IMR-90 (cell line): ENCODE results near the gene CLIC1. TPM values are rescaled to one million over a fixed set of nuclear protein-coding genes. Genes with fewer than 3 reads are reported as not detected.
A peak's percentile ranks its signal among the peaks of the same experiment; 100 is the strongest.

Experiments
- ATAC-seq: fragments of 200-7000 bp; cut with Tn5 transposase; 2 replicates; pipeline ENCODE4 v1.9.1; 2020; ENCODE audit warnings: low read depth, mild to moderate bottlenecking, moderate library complexity
- BruUV-seq: library from RNA; stranded (reverse); fragments of 400-500 nt; replicated peaks from 2 replicates; lab custom pipeline; 2021; lab: Mats Ljungman, UMichigan
- CTCF ChIA-PET: fragments of 300-600 bp; formaldehyde crosslinking; extraction: SDS; loops from one replicate; lab custom pipeline; 2021; ENCODE audit warnings: antibody characterized with exemption; lab: Yijun Ruan, JAX
- POLR2A ChIA-PET: fragments of 300-600 bp; sonication (Branson Sonifier 250); formaldehyde crosslinking; loops from one replicate; lab custom pipeline; 2022; ENCODE audit warnings: antibody characterized with exemption; ENCODE audit not compliant: unreplicated experiment; lab: Charles Lee
- DNase-seq: peaks from one replicate; pipeline ENCODE4 v3.0.0; 2013
- H2AFZ ChIP-seq: replicated peaks from 2 replicates; pipeline ENCODE3; 2013; ENCODE audit warnings: low read length, mild to moderate bottlenecking; ENCODE audit not compliant: poor library complexity
- H2AK5ac ChIP-seq: 2 replicates; pipeline ENCODE4 v1.6.1; 2013; ENCODE audit warnings: low read depth, low read length, inconsistent platforms
- H2AK9ac ChIP-seq: replicated peaks from 2 replicates; pipeline ENCODE3; 2013; ENCODE audit warnings: mild to moderate bottlenecking, low read depth, low read length, moderate library complexity; ENCODE audit not compliant: poor library complexity
- H2BK120ac ChIP-seq: 2 replicates; pipeline ENCODE4 v1.6.1; 2013; ENCODE audit warnings: low read depth, low read length, inconsistent platforms
- H2BK15ac ChIP-seq: 3 replicates; pipeline ENCODE4 v1.6.1; 2013; ENCODE audit warnings: low read depth, low read length, inconsistent platforms
- H2BK20ac ChIP-seq: 2 replicates; pipeline ENCODE4 v1.6.1; 2013; ENCODE audit warnings: low read depth, mild to moderate bottlenecking, inconsistent platforms, low read length, moderate library complexity
- H2BK5ac ChIP-seq: 2 replicates; pipeline ENCODE4 v1.6.1; 2013; ENCODE audit warnings: mild to moderate bottlenecking, low read depth, low read length, inconsistent platforms; ENCODE audit not compliant: poor library complexity, severe bottlenecking
- H3K14ac ChIP-seq: replicated peaks from 2 replicates; pipeline ENCODE4 v1.6.1; 2013; ENCODE audit warnings: low read depth, low read length, inconsistent platforms
- H3K18ac ChIP-seq: 2 replicates; pipeline ENCODE4 v1.6.1; 2013; ENCODE audit warnings: low read depth, low read length, control low read depth
- H3K23ac ChIP-seq: 2 replicates; pipeline ENCODE4 v1.6.1; 2013; ENCODE audit warnings: low read depth, low read length, inconsistent platforms
- H3K27ac ChIP-seq: 2 replicates; pipeline ENCODE4 v1.5.1; 2013; ENCODE audit warnings: mild to moderate bottlenecking, control low read depth, low read length; ENCODE audit not compliant: insufficient read depth
- H3K27me3 ChIP-seq: 2 replicates; pipeline ENCODE4 v1.6.1; 2013; ENCODE audit warnings: low read length; ENCODE audit not compliant: control insufficient read depth, insufficient read depth
- H3K36me3 ChIP-seq: 2 replicates; pipeline ENCODE4 v1.6.1; 2013; ENCODE audit warnings: low read length, mixed read lengths; ENCODE audit not compliant: control insufficient read depth, insufficient read depth
- H3K4ac ChIP-seq: 2 replicates; pipeline ENCODE4 v1.6.1; 2013; ENCODE audit warnings: low read depth, low read length, inconsistent platforms
- H3K4me1 ChIP-seq: 2 replicates; pipeline ENCODE4 v1.6.1; 2013; ENCODE audit warnings: low read length, mixed read lengths; ENCODE audit not compliant: control insufficient read depth, insufficient read depth
- H3K4me2 ChIP-seq: 2 replicates; pipeline ENCODE4 v1.6.1; 2013; ENCODE audit warnings: low read depth, mild to moderate bottlenecking, control low read depth, low read length, moderate library complexity
- H3K4me3 ChIP-seq: 2 replicates; pipeline ENCODE4 v1.5.1; 2013; ENCODE audit warnings: low read depth, mild to moderate bottlenecking, control low read depth, low read length, moderate library complexity; ENCODE audit not compliant: insufficient read depth
- H3K56ac ChIP-seq: 2 replicates; pipeline ENCODE4 v1.6.1; 2013; ENCODE audit warnings: low read length, inconsistent platforms; ENCODE audit not compliant: insufficient read depth; ENCODE audit errors: extremely low read depth
- H3K79me1 ChIP-seq, 2 experiments: 2 replicates each; pipeline ENCODE4 v1.6.1; 2013; ENCODE audit warnings: low read length in 2 of 2, inconsistent platforms in 1 of 2, low read depth in 1 of 2
- H3K9ac ChIP-seq: 2 replicates; pipeline ENCODE4 v1.6.1; 2013; ENCODE audit warnings: low read depth, low read length, control low read depth
- H3K9me1 ChIP-seq: 2 replicates; pipeline ENCODE4 v1.6.1; 2013; ENCODE audit warnings: low read length, inconsistent platforms; ENCODE audit not compliant: insufficient read depth
- H3K9me3 ChIP-seq: 2 replicates; pipeline ENCODE4 v1.6.1; 2013; ENCODE audit warnings: low read length; ENCODE audit not compliant: control insufficient read depth, insufficient read depth
- H4K20me1 ChIP-seq: 2 replicates; pipeline ENCODE4 v1.6.1; 2013; ENCODE audit warnings: low read length, inconsistent platforms; ENCODE audit not compliant: insufficient read depth
- H4K5ac ChIP-seq: 2 replicates; pipeline ENCODE4 v1.6.1; 2013; ENCODE audit warnings: mild to moderate bottlenecking, low read depth, low read length, control low read depth
- H4K8ac ChIP-seq, 2 experiments: 2 replicates each; pipeline ENCODE4 v1.6.1; 2013; ENCODE audit warnings: low read depth in 2 of 2, low read length in 2 of 2, control low read depth in 1 of 2, inconsistent platforms in 1 of 2
- H4K91ac ChIP-seq: 2 replicates; pipeline ENCODE4 v1.6.1; 2013; ENCODE audit warnings: low read depth, low read length, inconsistent platforms; ENCODE audit not compliant: insufficient read depth
- BHLHE40 ChIP-seq: fragments of 150-350 bp; IDR thresholded peaks from 2 replicates; pipeline ENCODE4 v1.6.1; 2016; ENCODE audit warnings: mild to moderate bottlenecking, low read depth, low read length
- CEBPB ChIP-seq: IDR thresholded peaks from 2 replicates; pipeline ENCODE4 v1.6.1; 2012; ENCODE audit warnings: low read depth, low read length, improper control_type of control experiment
- CHD1 ChIP-seq: IDR thresholded peaks from 2 replicates; pipeline ENCODE4 v1.6.1; 2012; ENCODE audit warnings: low read depth, low read length, improper control_type of control experiment
- NFE2L2 ChIP-seq: fragments of 150-350 bp; IDR thresholded peaks from 2 replicates; pipeline ENCODE4 v1.6.1; 2016; ENCODE audit warnings: low read depth, mild to moderate bottlenecking, low read length
- POLR2A ChIP-seq: IDR thresholded peaks from 2 replicates; pipeline ENCODE4 v1.6.1; 2012; ENCODE audit warnings: mild to moderate bottlenecking, low read depth, low read length
- RAD21 ChIP-seq: IDR thresholded peaks from 2 replicates; pipeline ENCODE4 v1.6.1; 2012; ENCODE audit warnings: low read length, improper control_type of control experiment
- RCOR1 ChIP-seq: IDR thresholded peaks from 2 replicates; pipeline ENCODE4 v1.6.1; 2012; ENCODE audit warnings: mild to moderate bottlenecking, low read length, improper control_type of control experiment; ENCODE audit not compliant: insufficient replicate concordance
- RFX5 ChIP-seq: IDR thresholded peaks from 2 replicates; pipeline ENCODE4 v1.8.0; 2012; ENCODE audit warnings: low read depth, mild to moderate bottlenecking, low read length, moderate library complexity
- WGBS, 2 experiments: methylation state at CpG; one replicate each; pipeline versions ENCODE4 v1.1.5 to v1.1.7; 2013; ENCODE audit warnings: missing lambda C conversion rate in 2 of 2; ENCODE audit not compliant: insufficient read length in 1 of 2; ENCODE audit errors: extremely low coverage in 2 of 2; 5-methylcytosine and 5-hydroxymethylcytosine counted together
- dilution Hi-C: fragments of 300-500 bp; cut with HindIII; formaldehyde crosslinking; loops from one replicate; pipeline ENCODE4 v1.14.3; 2018; ENCODE audit warnings: low sequenced_read_pairs; ENCODE audit not compliant: unreplicated experiment
- in situ Hi-C: fragments of 300-500 bp; cut with MboI; formaldehyde crosslinking; loops from 3 replicates; pipeline ENCODE4 v1.14.3; 2019; ENCODE audit warnings: low sequenced_read_pairs, inconsistent platforms, mixed read lengths
- intact Hi-C: fragments of 100-400 bp; cut with micrococcal nuclease; formaldehyde crosslinking; loops from 2 replicates; pipeline ENCODE4 v1.10.0; 2022
- polyA plus RNA-seq, 3 experiments: library from polyadenylated mRNA; depleted of rRNA; stranded (reverse); fragments of >200 nt; gene quantifications; 2 replicates each; pipeline ENCODE4 v1.2.3, GENCODE V29; 2012; ENCODE audit warnings: low replicate concordance in 1 of 3
- total RNA-seq: library from RNA; depleted of rRNA; stranded (reverse); fragments of >200 nt; gene quantifications from 2 replicates; pipeline ENCODE4 v1.2.3, GENCODE V29; 2012
- TF ChIP-seq, protein P1 (sequence below): fragments of 150-350 bp; IDR thresholded peaks from 2 replicates; pipeline ENCODE4 v1.6.1; 2016; ENCODE audit warnings: low read depth, mild to moderate bottlenecking, low read length, moderate library complexity, borderline replicate concordance
- TF ChIP-seq, protein P2 (sequence below): fragments of 150-350 bp; IDR thresholded peaks from 2 replicates; pipeline ENCODE4 v1.6.1; 2017; ENCODE audit warnings: mild to moderate bottlenecking, antibody characterized with exemption, low read length, low read depth

Gene CLIC1
- total and polyA plus RNA-seq, 2 of the 4 experiments (the other 2 are of a cell fraction): 706 to 1,185 TPM

DNA sequence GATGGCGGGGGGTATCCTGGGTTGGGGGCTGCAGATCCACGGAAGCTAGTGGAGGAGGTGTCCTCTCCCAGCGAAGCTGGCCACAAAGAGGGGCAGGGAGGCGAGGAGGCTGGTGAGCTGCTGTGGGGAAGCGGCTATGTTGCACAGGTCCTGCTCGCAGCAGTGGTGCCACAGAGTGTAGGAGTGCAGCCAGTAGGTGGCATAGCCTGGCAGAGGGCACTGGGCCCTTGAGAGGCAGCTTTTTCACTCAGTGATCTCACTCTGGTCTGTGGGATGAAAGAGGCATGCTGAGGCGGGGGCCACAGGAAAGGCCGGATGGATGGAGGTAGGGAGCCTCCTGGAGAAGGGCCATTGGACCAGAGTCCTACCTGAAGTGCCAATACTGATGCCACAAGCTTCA is 24.0 kb downstream of the CLIC1 start:
- no peak overlapping the region for H3K14ac ChIP-seq
- H3K4me3 ChIP-seq: no peak overlapping the region
- BruUV-seq: no TSS peak
- no peaks in the 10 kb centered on the region for H3K79me1 ChIP-seq
- H4K8ac ChIP-seq: no peak overlapping the region
- dilution Hi-C loops (no loop called here), in situ Hi-C loops (no loop called here), intact Hi-C loops (no loop called here)
- no peak overlapping the region for H2AK9ac ChIP-seq
- no peak overlapping the region for H4K91ac ChIP-seq
- H2BK15ac ChIP-seq: no peak overlapping the region
- CTCF ChIA-PET: no interaction called here
- no peak overlapping the region for H2BK5ac ChIP-seq
- peaks cover 35% of the 10 kb centered on the region for H3K27me3 ChIP-seq
- no peak overlapping the region for H2BK120ac ChIP-seq
- H2AFZ ChIP-seq: no peak overlapping the region
- no peaks in the 10 kb centered on the region for H3K4me1 ChIP-seq
- no peak overlapping the region for H3K9ac ChIP-seq
- H3K4me2 ChIP-seq: no peak overlapping the region
- no peak overlapping the region for H3K4ac ChIP-seq
- H3K23ac ChIP-seq: no peak overlapping the region
- no peak for DNase-seq
- 0 out of 2 replicates have a peak overlapping the region, but pooled peaks have one; percentile 3 for H2AK5ac ChIP-seq
- H4K5ac ChIP-seq: no peak overlapping the region
- WGBS, 2 experiments: 90% methylated on average over 7 of the region's 8 CpGs; no CpG with 5 or more reads in 1 of the 2 experiments
- no peaks in the 10 kb centered on the region for H3K9me3 ChIP-seq
- H2BK20ac ChIP-seq: no peak overlapping the region
- no peaks in the 10 kb centered on the region for H3K36me3 ChIP-seq
- no peak for ATAC-seq
- POLR2A ChIA-PET: no interaction called here
- TF ChIP-seq CHD1 (no peak), RFX5 (no peak), POLR2A (no peak), RAD21 (no peak), RCOR1 (no peak), NFE2L2 (no peak), CEBPB (no peak), BHLHE40 (no peak)
- TF ChIP-seq, protein P1, sequence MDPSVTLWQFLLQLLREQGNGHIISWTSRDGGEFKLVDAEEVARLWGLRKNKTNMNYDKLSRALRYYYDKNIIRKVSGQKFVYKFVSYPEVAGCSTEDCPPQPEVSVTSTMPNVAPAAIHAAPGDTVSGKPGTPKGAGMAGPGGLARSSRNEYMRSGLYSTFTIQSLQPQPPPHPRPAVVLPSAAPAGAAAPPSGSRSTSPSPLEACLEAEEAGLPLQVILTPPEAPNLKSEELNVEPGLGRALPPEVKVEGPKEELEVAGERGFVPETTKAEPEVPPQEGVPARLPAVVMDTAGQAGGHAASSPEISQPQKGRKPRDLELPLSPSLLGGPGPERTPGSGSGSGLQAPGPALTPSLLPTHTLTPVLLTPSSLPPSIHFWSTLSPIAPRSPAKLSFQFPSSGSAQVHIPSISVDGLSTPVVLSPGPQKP: no peak
- TF ChIP-seq, protein P2, sequence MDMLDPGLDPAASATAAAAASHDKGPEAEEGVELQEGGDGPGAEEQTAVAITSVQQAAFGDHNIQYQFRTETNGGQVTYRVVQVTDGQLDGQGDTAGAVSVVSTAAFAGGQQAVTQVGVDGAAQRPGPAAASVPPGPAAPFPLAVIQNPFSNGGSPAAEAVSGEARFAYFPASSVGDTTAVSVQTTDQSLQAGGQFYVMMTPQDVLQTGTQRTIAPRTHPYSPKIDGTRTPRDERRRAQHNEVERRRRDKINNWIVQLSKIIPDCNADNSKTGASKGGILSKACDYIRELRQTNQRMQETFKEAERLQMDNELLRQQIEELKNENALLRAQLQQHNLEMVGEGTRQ: no peak
- H4K20me1 ChIP-seq: no peaks in the 10 kb centered on the region; the same call in 1 of the 2 replicates
- no peaks in the 10 kb centered on the region for H3K9me1 ChIP-seq
- no peak overlapping the region for H3K18ac ChIP-seq
- H3K27ac ChIP-seq: no peak overlapping the region
- no peak overlapping the region for H3K56ac ChIP-seq
